H1 (cell line): ENCODE data around the gene BABAM2. TPM values are rescaled to one million over a fixed set of nuclear protein-coding genes. Genes with fewer than 3 reads are reported as not detected.

Experiments used
- CTCF ChIA-PET: fragments of 300-600 bp; sonication (Branson Sonifier 250); formaldehyde crosslinking; loops from one replicate; lab custom pipeline; 2021; ENCODE audit not compliant: partially characterized antibody; lab: Charles Lee
- POLR2A ChIA-PET: fragments of 300-600 bp; sonication (Branson Sonifier 250); formaldehyde crosslinking; loops from one replicate; lab custom pipeline; 2021; ENCODE audit warnings: inconsistent platforms; ENCODE audit not compliant: partially characterized antibody; lab: Charles Lee
- DNase-seq, 2 experiments: peaks; one replicate each; pipeline versions ENCODE4 v3.0.0 to v3.0.0-alpha.2; 2010 to 2022; ENCODE audit warnings: low spot score in 2 of 2, low read depth in 1 of 2, mixed read lengths in 1 of 2
- FAIRE-seq: peaks from 2 replicates; lab custom pipeline; 2011; peaks lifted over from hg19 to GRCh38; lab: Jason Lieb, UNC
- H2AFZ ChIP-seq: 2 replicates; pipeline ENCODE4 v1.8.1; 2012; ENCODE audit warnings: low read length, inconsistent platforms
- H2AK5ac ChIP-seq: 2 replicates; pipeline ENCODE4 v1.6.1; 2013; ENCODE audit warnings: low read depth, low read length
- H2BK120ac ChIP-seq: replicated peaks from 2 replicates; pipeline ENCODE3; 2013; ENCODE audit warnings: low read depth, low read length, inconsistent platforms
- H2BK12ac ChIP-seq: 2 replicates; pipeline ENCODE4 v1.6.1; 2013; ENCODE audit warnings: low read depth, low read length
- H2BK15ac ChIP-seq: 2 replicates; pipeline ENCODE4 v1.6.1; 2013; ENCODE audit warnings: low read length
- H2BK20ac ChIP-seq: 2 replicates; pipeline ENCODE4 v1.6.1; 2013; ENCODE audit warnings: low read length
- H2BK5ac ChIP-seq: 2 replicates; pipeline ENCODE4 v1.6.1; 2013; ENCODE audit warnings: low read depth, low read length
- H3K14ac ChIP-seq: 2 replicates; pipeline ENCODE4 v1.6.1; 2013; ENCODE audit warnings: inconsistent platforms; ENCODE audit not compliant: insufficient read length
- H3K18ac ChIP-seq: 2 replicates; pipeline ENCODE4 v1.6.1; 2013; ENCODE audit warnings: low read length; ENCODE audit errors: extremely low read depth
- H3K23ac ChIP-seq: 2 replicates; pipeline ENCODE4 v1.6.1; 2013; ENCODE audit warnings: inconsistent platforms; ENCODE audit not compliant: insufficient read length
- H3K23me2 ChIP-seq: 2 replicates; pipeline ENCODE4 v1.6.1; 2013; ENCODE audit warnings: low read depth, low read length
- H3K27ac ChIP-seq: 2 replicates; pipeline ENCODE4 v1.6.1; 2011; ENCODE audit warnings: low read depth, low read length, inconsistent platforms
- H3K27me3 ChIP-seq, 4 experiments: replicated peaks in 1 of 4; 1 replicate in 1 of 4; 2 replicates in 3 of 4; pipeline versions ENCODE4 v1.6.1 to v1.8.1; 2011 to 2013; ENCODE audit warnings: low read length in 3 of 4, mild to moderate bottlenecking in 3 of 4, inconsistent platforms in 2 of 4, mixed read lengths in 2 of 4, moderate library complexity in 1 of 4; ENCODE audit not compliant: control insufficient read depth in 3 of 4, insufficient read depth in 3 of 4; ENCODE audit errors: extremely low read depth in 1 of 4
- H3K36me3 ChIP-seq, 4 experiments: 2 replicates each; pipeline versions ENCODE4 v1.6.1 to v1.8.1; 2011 to 2013; ENCODE audit warnings: mild to moderate bottlenecking in 4 of 4, low read length in 3 of 4, moderate library complexity in 2 of 4, control low read depth in 1 of 4, inconsistent platforms in 1 of 4; ENCODE audit not compliant: insufficient read depth in 4 of 4, control insufficient read depth in 2 of 4
- H3K4ac ChIP-seq: replicated peaks from 2 replicates; pipeline ENCODE3; 2013; ENCODE audit warnings: low read length, low read depth, mixed read lengths, inconsistent platforms; ENCODE audit not compliant: insufficient read length
- H3K4me1 ChIP-seq, 4 experiments: replicated peaks in 1 of 4; 1 replicate in 1 of 4; 2 replicates in 3 of 4; pipeline versions ENCODE4 v1.6.1 to v1.8.1; 2011 to 2013; ENCODE audit warnings: low read length in 3 of 4, inconsistent platforms in 2 of 4, mixed read lengths in 1 of 4; ENCODE audit not compliant: insufficient read depth in 4 of 4, control insufficient read depth in 3 of 4
- H3K4me2 ChIP-seq, 2 experiments: 2 replicates each; pipeline versions ENCODE4 v1.6.1 to v1.8.1; 2011 to 2013; ENCODE audit warnings: low read depth in 2 of 2, low read length in 2 of 2, control low read depth in 1 of 2, inconsistent platforms in 1 of 2, mild to moderate bottlenecking in 1 of 2; ENCODE audit not compliant: insufficient read depth in 1 of 2
- H3K4me3 ChIP-seq, 4 experiments: fragments of 200-600, 300-600 bp in 1 of 4; sonication (generic), shearing (Covaris generic), sonication (Bioruptor Twin) in 1 of 4; 2 replicates each; pipeline versions ENCODE4 v1.5.1 to v1.8.1; 2011 to 2016; ENCODE audit warnings: low read length in 4 of 4, low read depth in 3 of 4, control low read depth in 2 of 4, inconsistent platforms in 2 of 4, mild to moderate bottlenecking in 2 of 4, mixed read lengths in 1 of 4, moderate library complexity in 1 of 4; ENCODE audit not compliant: insufficient read depth in 2 of 4; ENCODE audit errors: extremely low read depth in 1 of 4
- H3K56ac ChIP-seq: replicated peaks from 2 replicates; pipeline ENCODE3; 2013; ENCODE audit warnings: low read depth, mild to moderate bottlenecking, mixed read lengths, low read length, inconsistent platforms; ENCODE audit not compliant: insufficient read length
- H3K79me1 ChIP-seq: 2 replicates; pipeline ENCODE4 v1.6.1; 2013; ENCODE audit warnings: low read depth, low read length, control low read depth
- H3K79me2 ChIP-seq, 2 experiments: 2 replicates each; pipeline versions ENCODE4 v1.6.1 to v1.8.1; 2012 to 2013; ENCODE audit warnings: low read length in 2 of 2, mild to moderate bottlenecking in 2 of 2, inconsistent platforms in 1 of 2; ENCODE audit not compliant: insufficient read depth in 2 of 2, control insufficient read depth in 1 of 2
- H3K9ac ChIP-seq, 4 experiments: replicated peaks in 1 of 4; 1 replicate in 1 of 4; 2 replicates in 3 of 4; pipeline versions ENCODE4 v1.6.1 to v1.8.1; 2011 to 2013; ENCODE audit warnings: low read depth in 3 of 4, low read length in 3 of 4, control low read depth in 2 of 4, mild to moderate bottlenecking in 2 of 4, moderate library complexity in 2 of 4, inconsistent platforms in 1 of 4; ENCODE audit errors: extremely low read depth in 1 of 4
- H3K9me3 ChIP-seq, 2 experiments: 2 replicates each; pipeline versions ENCODE4 v1.6.1 to v1.8.1; 2012 to 2013; ENCODE audit warnings: mild to moderate bottlenecking in 2 of 2, moderate library complexity in 2 of 2, control low read depth in 1 of 2, inconsistent platforms in 1 of 2, low read depth in 1 of 2, low read length in 1 of 2, mixed read lengths in 1 of 2; ENCODE audit not compliant: insufficient read depth in 2 of 2
- H4K20me1 ChIP-seq, 2 experiments: replicated peaks in 1 of 2; 2 replicates each; pipeline versions ENCODE3 to v1.8.1; 2011 to 2013; ENCODE audit warnings: inconsistent platforms in 2 of 2, low read length in 2 of 2, mild to moderate bottlenecking in 1 of 2; ENCODE audit not compliant: insufficient read depth in 2 of 2, control insufficient read depth in 1 of 2
- H4K5ac ChIP-seq: 2 replicates; pipeline ENCODE4 v1.6.1; 2013; ENCODE audit warnings: low read length, low read depth, mixed read lengths, inconsistent platforms; ENCODE audit not compliant: insufficient read length
- H4K8ac ChIP-seq: 2 replicates; pipeline ENCODE4 v1.8.0; 2013; ENCODE audit warnings: mild to moderate bottlenecking, moderate library complexity, low read length, inconsistent platforms; ENCODE audit not compliant: insufficient read depth; ENCODE audit errors: extremely low read depth
- H4K91ac ChIP-seq: replicated peaks from 2 replicates; pipeline ENCODE3; 2013; ENCODE audit warnings: low read length, mixed read lengths, inconsistent platforms; ENCODE audit not compliant: insufficient read length
- EGR1 ChIP-seq: IDR thresholded peaks from 2 replicates; pipeline ENCODE4 v1.6.1; 2011; ENCODE audit warnings: low read depth, low read length, borderline replicate concordance
- SRF ChIP-seq: IDR thresholded peaks from 2 replicates; pipeline ENCODE4 v1.6.1; 2011; ENCODE audit warnings: mild to moderate bottlenecking, low read depth, low read length, moderate library complexity
- WGBS, 2 experiments: shearing (Covaris generic) in 1 of 2; methylation state at CpG; one replicate each; pipeline versions ENCODE4 v1.1.6 to v1.1.7; 2013 to 2015; ENCODE audit warnings: low lambda C conversion rate in 2 of 2, mixed read lengths in 2 of 2, inconsistent platforms in 1 of 2, low coverage in 1 of 2, missing lambda C conversion rate in 1 of 2; ENCODE audit not compliant: insufficient replicate concordance in 2 of 2, insufficient coverage in 1 of 2, insufficient read length in 1 of 2; ENCODE audit errors: extremely low coverage in 1 of 2, missing lambda C conversion rate in 1 of 2; 5-methylcytosine and 5-hydroxymethylcytosine counted together
- polyA plus RNA-seq, 7 experiments: library from polyadenylated mRNA; depleted of rRNA in 3 of 7; stranded (reverse) in 5 of 7; unstranded in 2 of 7; fragments of >200 nt in 5 of 7; fragments of 200-250 nt in 2 of 7; gene quantifications; 1 replicate in 5 of 7; 2 replicates in 1 of 7; 4 replicates in 1 of 7; pipeline versions ENCODE4 v1.2.1 to v1.2.3, GENCODE V29; 2011 to 2013; ENCODE audit warnings: missing spikeins in 2 of 7, mixed read lengths in 2 of 7
- total RNA-seq: library from RNA; stranded (reverse); fragmentation: NEBNext Ultra II Directional; extraction: Animal tissue kit (Norgen Biotek cat#: 25700); gene quantifications from 2 replicates; pipeline ENCODE4 v1.2.1, GENCODE V29; 2021

BABAM2 gene
- total and polyA plus RNA-seq, 2 of the 8 experiments (the other 6 are each of a cell fraction or from before 2014, with no cell fraction given) = 15.8 to 20.9 TPM

DNA sequence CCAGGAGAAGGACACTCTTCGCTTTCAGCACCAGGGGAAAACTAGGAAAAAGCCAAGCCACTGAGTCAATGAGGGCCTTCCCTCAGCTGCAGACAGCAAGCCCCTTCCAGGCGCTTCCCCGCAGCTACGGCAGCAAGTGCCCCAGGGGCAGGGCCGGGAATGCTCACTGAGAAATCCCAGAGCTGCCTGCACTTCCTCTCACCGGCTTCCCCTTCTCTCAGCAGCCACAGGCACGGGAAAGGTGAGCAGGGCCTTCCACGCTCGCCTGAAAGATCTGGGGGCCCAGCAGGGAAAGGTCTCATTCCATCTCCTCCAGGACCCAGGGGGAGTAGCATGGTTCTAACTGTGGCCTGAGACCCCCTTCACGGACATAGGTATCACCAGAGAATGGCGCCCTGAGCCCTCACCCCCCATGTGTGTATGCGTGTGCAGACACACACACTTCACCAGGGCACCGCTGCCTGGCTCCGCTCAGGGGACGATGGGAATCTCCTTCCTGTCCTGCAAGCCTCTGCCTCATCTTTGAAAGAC is 472.5 kb downstream of the BABAM2 start:
- Histone ChIP-seq H3K23me2 (no peaks in the 10 kb centered on the region), H3K79me2 (no peaks in the 10 kb centered on the region), H2AFZ (peak overlapping the region; percentile 84; the same call in 1 of the 2 replicates), H2BK120ac (no peak overlapping the region), H3K18ac (0 out of 2 replicates have a peak overlapping the region, but pooled peaks have one; percentile 1), H2BK20ac (no peak overlapping the region), H3K14ac (no peak overlapping the region), H2BK12ac (no peak overlapping the region), H4K8ac (peak overlapping the region; percentile 20; the same call in 1 of the 2 replicates), H3K23ac (no peak overlapping the region), H4K5ac (no peak overlapping the region), H4K20me1 (no peaks in the 10 kb centered on the region), H3K4me2 (no peak overlapping the region), H3K27me3 (no peaks in the 10 kb centered on the region; a peak in 1 of 7 replicates), H3K36me3 (no peaks in the 10 kb centered on the region), H2BK5ac (no peak overlapping the region)
- no peak for FAIRE-seq
- TF ChIP-seq EGR1 (0 out of 2 replicates have a peak, but pooled peaks have one; percentile 17), SRF (no peak)
- TF ChIP-seq, all 59 proteins: peak for 1
- H3K27ac ChIP-seq = no peak overlapping the region
- ChIA-PET POLR2A (interaction anchor here (1.1 to 2.2 kb wide), 2 partner anchors 27 to 87 kb away, joined by 3 to 12 read pairs; no protein-coding TSS in a partner anchor), CTCF (interaction anchor here (0.6 to 0.8 kb wide), 2 partner anchors 17 to 165 kb away, joined by 3 read pairs; no protein-coding TSS in a partner anchor)
- H4K91ac ChIP-seq = peak overlapping the region; percentile 5
- H3K4me1 ChIP-seq = peaks cover 0 to 3% (median 0%) of the 10 kb centered on the region in 4 experiments; a peak in 1 of 7 replicates
- no peak overlapping the region for H3K4me3 ChIP-seq
- H3K9ac ChIP-seq = no peak overlapping the region
- H2AK5ac ChIP-seq = no peak overlapping the region
- H3K9me3 ChIP-seq = no peaks in the 10 kb centered on the region
- no peaks in the 10 kb centered on the region for H3K79me1 ChIP-seq
- DNase-seq = no peak
- H3K4ac ChIP-seq = no peak overlapping the region
- H2BK15ac ChIP-seq = no peak overlapping the region
- H3K56ac ChIP-seq = no peak overlapping the region
- 55% methylated on average over 15 of the region's 15 CpGs; no CpG with 5 or more reads in 1 of the 2 experiments for WGBS, 2 experiments
